GM12878 (cell line): ENCODE measurements around the gene LKAAEAR1. TPM values are rescaled to one million over a fixed set of nuclear protein-coding genes. Genes with fewer than 3 reads are reported as not detected.

Experiments
- BMI1 ChIP-seq: fragments of 450-650 bp; IDR thresholded peaks from 2 replicates; pipeline ENCODE4 v1.6.1; 2016; ENCODE audit warnings: mild to moderate bottlenecking, moderate library complexity, borderline replicate concordance
- CREB1 ChIP-seq: IDR thresholded peaks from 2 replicates; pipeline ENCODE4 v1.6.1; 2012; ENCODE audit warnings: low read depth, mild to moderate bottlenecking, inconsistent platforms
- KLF5 ChIP-seq: fragments of 450-650 bp; IDR thresholded peaks from 2 replicates; pipeline ENCODE4 v1.6.1; 2014; ENCODE audit warnings: mild to moderate bottlenecking; ENCODE audit not compliant: partially characterized antibody
- LARP7 ChIP-seq: fragments of 450-650 bp; IDR thresholded peaks from 2 replicates; pipeline ENCODE4 v1.6.1; 2017; ENCODE audit warnings: mild to moderate bottlenecking
- MYC ChIP-seq: IDR thresholded peaks from 2 replicates; pipeline ENCODE4 v1.6.1; 2011; ENCODE audit warnings: mild to moderate bottlenecking, low read length, moderate library complexity, inconsistent platforms; ENCODE audit not compliant: insufficient read depth, insufficient replicate concordance, insufficient read length, severe bottlenecking
- NR2F1 ChIP-seq: fragments of 450-650 bp; conservative IDR thresholded peaks from 2 replicates; pipeline ENCODE4 v1.6.1; 2017; ENCODE audit warnings: mild to moderate bottlenecking
- RB1 ChIP-seq: fragments of 450-650 bp; formaldehyde crosslinking; IDR thresholded peaks from 2 replicates; pipeline ENCODE4 v1.6.1; 2017; ENCODE audit warnings: mild to moderate bottlenecking, borderline replicate concordance
- RELA ChIP-seq: fragments of 450-650 bp; IDR thresholded peaks from 2 replicates; pipeline ENCODE4 v1.8.0; 2014; ENCODE audit warnings: borderline replicate concordance; ENCODE audit not compliant: partially characterized antibody
- SP1 ChIP-seq: IDR thresholded peaks from one replicate; pipeline ENCODE4 v1.6.1; 2011; ENCODE audit warnings: low read depth, low read length
- SREBF1 ChIP-seq: IDR thresholded peaks from 2 replicates; pipeline ENCODE4 v1.6.1; 2012; ENCODE audit warnings: mild to moderate bottlenecking, low read length
- STAT3 ChIP-seq: IDR thresholded peaks from 2 replicates; pipeline ENCODE4 v1.6.1; 2011; ENCODE audit warnings: low read depth, low read length, improper control_type of control experiment
- TARDBP ChIP-seq: IDR thresholded peaks from 2 replicates; pipeline ENCODE4 v1.6.1; 2016; ENCODE audit warnings: borderline replicate concordance
- TCF3 ChIP-seq: IDR thresholded peaks from 2 replicates; pipeline ENCODE4 v1.6.1; 2012; ENCODE audit warnings: low read depth, mild to moderate bottlenecking, low read length, borderline replicate concordance; ENCODE audit not compliant: insufficient read depth
- WRNIP1 ChIP-seq: IDR thresholded peaks from 2 replicates; pipeline ENCODE4 v1.6.1; 2011; ENCODE audit warnings: low read depth, low read length, improper control_type of control experiment, borderline replicate concordance
- ZNF207 ChIP-seq: fragments of 450-650 bp; IDR thresholded peaks from 2 replicates; pipeline ENCODE4 v1.6.1; 2014; ENCODE audit warnings: antibody characterized with exemption, mild to moderate bottlenecking, borderline replicate concordance
- polyA plus RNA-seq, 11 experiments: library from polyadenylated mRNA; depleted of rRNA in 4 of 11; unstranded in 6 of 11; stranded (reverse) in 5 of 11; fragments of >200 nt; fragmentation: Nextera tagmentation in 4 of 11; fragmentation: Illumina TruSeq in 1 of 11; extraction: Ambion mirVana in 4 of 11; extraction: Trizol in 1 of 11; gene quantifications; 1 replicate in 1 of 11; 2 replicates in 10 of 11; pipeline versions ENCODE4 v1.2.1 to v1.2.3, GENCODE V29; 2011 to 2016; ENCODE audit warnings: inconsistent platforms in 2 of 11, missing spikeins in 2 of 11, low read depth in 1 of 11
- total RNA-seq, 4 experiments: library from RNA; depleted of rRNA in 3 of 4; stranded (reverse); fragments of >200 nt in 3 of 4; fragmentation: Illumina TruSeq in 1 of 4; extraction: Trizol in 1 of 4; gene quantifications; 2 replicates each; pipeline versions ENCODE4 v1.2.1 to v1.2.3, GENCODE V29; 2013 to 2021
- TF ChIP-seq, protein P1 (sequence below): fragments of 450-650 bp; IDR thresholded peaks from 2 replicates; pipeline ENCODE4 v1.6.1; 2017; ENCODE audit warnings: mild to moderate bottlenecking, moderate library complexity
- TF ChIP-seq, protein P2 (sequence below): fragments of 150-350 bp; IDR thresholded peaks from 2 replicates; pipeline ENCODE4 v1.6.1; 2016; ENCODE audit warnings: low read depth, low read length
- TF ChIP-seq, protein P3 (sequence below): fragments of 450-650 bp; IDR thresholded peaks from 2 replicates; pipeline ENCODE4 v1.6.1; 2018; ENCODE audit warnings: mild to moderate bottlenecking, low read depth, moderate library complexity; ENCODE audit not compliant: partially characterized antibody
- TF ChIP-seq, protein P4 (sequence below): IDR thresholded peaks from 2 replicates; pipeline ENCODE4 v1.6.1; 2011; ENCODE audit warnings: low read depth, low read length, improper control_type of control experiment, borderline replicate concordance

LKAAEAR1 gene
- total and polyA plus RNA-seq, 10 of the 15 experiments (the other 5 are each of a cell fraction or from before 2014, with no cell fraction given), result not detected

DNA sequence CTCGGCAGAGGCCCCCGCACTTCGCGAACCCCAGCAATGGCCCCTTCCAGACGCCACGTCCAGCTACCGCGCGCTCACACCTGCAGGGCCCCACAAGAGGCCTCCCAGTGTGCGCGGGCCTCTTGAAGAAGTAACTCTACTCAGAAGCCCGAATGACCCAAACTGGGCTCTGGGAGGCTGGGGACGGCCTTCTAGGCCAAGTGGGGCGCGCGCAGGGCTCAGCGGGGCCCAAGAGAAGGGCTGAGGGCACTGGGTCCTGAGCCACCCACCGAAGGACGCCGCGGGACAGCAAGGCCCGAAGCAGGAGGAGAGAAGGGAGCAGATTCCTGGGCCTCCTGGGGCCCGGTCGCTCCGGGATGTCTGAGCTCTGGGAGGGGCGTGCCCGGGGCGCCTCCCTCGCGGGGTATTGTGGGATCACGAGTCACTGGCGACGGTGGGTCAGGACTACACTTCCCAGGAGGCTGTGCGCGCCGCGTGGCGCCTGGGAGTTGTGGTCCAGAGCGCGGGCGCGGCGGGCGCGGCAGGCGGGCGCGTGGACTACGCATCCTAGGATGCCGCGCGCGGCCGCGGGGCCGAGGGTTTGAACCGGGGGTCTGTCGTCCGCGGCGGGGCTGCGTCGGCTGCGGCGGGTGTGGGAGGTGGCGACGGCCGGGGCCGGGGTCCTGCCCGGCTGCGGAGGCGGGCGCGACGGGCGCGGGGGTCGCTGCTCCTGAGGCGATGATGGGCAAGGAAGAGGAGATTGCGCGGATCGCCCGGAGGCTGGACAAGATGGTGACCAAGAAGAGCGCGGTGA is 21.4 kb downstream of the LKAAEAR1 start, which contains the start of gene TCEA2 (continued):
- TF ChIP-seq, protein P1, sequence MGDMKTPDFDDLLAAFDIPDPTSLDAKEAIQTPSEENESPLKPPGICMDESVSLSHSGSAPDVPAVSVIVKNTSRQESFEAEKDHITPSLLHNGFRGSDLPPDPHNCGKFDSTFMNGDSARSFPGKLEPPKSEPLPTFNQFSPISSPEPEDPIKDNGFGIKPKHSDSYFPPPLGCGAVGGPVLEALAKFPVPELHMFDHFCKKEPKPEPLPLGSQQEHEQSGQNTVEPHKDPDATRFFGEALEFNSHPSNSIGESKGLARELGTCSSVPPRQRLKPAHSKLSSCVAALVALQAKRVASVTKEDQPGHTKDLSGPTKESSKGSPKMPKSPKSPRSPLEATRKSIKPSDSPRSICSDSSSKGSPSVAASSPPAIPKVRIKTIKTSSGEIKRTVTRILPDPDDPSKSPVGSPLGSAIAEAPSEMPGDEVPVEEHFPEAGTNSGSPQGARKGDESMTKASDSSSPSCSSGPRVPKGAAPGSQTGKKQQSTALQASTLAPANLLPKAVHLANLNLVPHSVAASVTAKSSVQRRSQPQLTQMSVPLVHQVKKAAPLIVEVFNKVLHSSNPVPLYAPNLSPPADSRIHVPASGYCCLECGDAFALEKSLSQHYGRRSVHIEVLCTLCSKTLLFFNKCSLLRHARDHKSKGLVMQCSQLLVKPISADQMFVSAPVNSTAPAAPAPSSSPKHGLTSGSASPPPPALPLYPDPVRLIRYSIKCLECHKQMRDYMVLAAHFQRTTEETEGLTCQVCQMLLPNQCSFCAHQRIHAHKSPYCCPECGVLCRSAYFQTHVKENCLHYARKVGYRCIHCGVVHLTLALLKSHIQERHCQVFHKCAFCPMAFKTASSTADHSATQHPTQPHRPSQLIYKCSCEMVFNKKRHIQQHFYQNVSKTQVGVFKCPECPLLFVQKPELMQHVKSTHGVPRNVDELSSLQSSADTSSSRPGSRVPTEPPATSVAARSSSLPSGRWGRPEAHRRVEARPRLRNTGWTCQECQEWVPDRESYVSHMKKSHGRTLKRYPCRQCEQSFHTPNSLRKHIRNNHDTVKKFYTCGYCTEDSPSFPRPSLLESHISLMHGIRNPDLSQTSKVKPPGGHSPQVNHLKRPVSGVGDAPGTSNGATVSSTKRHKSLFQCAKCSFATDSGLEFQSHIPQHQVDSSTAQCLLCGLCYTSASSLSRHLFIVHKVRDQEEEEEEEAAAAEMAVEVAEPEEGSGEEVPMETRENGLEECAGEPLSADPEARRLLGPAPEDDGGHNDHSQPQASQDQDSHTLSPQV, result no peak
- TF ChIP-seq WRNIP1 (no peak), TCF3 (0 out of 2 replicates have a peak, but pooled peaks have one; percentile 15), SREBF1 (peak; percentile 92), SP1 (peak; percentile 24), STAT3 (no peak), MYC (no peak), RB1 (no peak; the same call in none of the 2 replicates), LARP7 (peak; percentile 67), NR2F1 (peak; percentile 64; the same call in 1 of the 2 replicates), CREB1 (peak; percentile 84), TARDBP (peak; percentile 99), KLF5 (no peak), RELA (peak; percentile 91), BMI1 (no peak), ZNF207 (no peak; the same call in 1 of the 2 replicates)
- TF ChIP-seq, protein P2, sequence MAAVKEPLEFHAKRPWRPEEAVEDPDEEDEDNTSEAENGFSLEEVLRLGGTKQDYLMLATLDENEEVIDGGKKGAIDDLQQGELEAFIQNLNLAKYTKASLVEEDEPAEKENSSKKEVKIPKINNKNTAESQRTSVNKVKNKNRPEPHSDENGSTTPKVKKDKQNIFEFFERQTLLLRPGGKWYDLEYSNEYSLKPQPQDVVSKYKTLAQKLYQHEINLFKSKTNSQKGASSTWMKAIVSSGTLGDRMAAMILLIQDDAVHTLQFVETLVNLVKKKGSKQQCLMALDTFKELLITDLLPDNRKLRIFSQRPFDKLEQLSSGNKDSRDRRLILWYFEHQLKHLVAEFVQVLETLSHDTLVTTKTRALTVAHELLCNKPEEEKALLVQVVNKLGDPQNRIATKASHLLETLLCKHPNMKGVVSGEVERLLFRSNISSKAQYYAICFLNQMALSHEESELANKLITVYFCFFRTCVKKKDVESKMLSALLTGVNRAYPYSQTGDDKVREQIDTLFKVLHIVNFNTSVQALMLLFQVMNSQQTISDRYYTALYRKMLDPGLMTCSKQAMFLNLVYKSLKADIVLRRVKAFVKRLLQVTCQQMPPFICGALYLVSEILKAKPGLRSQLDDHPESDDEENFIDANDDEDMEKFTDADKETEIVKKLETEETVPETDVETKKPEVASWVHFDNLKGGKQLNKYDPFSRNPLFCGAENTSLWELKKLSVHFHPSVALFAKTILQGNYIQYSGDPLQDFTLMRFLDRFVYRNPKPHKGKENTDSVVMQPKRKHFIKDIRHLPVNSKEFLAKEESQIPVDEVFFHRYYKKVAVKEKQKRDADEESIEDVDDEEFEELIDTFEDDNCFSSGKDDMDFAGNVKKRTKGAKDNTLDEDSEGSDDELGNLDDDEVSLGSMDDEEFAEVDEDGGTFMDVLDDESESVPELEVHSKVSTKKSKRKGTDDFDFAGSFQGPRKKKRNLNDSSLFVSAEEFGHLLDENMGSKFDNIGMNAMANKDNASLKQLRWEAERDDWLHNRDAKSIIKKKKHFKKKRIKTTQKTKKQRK, result no peak
- TF ChIP-seq, protein P3, sequence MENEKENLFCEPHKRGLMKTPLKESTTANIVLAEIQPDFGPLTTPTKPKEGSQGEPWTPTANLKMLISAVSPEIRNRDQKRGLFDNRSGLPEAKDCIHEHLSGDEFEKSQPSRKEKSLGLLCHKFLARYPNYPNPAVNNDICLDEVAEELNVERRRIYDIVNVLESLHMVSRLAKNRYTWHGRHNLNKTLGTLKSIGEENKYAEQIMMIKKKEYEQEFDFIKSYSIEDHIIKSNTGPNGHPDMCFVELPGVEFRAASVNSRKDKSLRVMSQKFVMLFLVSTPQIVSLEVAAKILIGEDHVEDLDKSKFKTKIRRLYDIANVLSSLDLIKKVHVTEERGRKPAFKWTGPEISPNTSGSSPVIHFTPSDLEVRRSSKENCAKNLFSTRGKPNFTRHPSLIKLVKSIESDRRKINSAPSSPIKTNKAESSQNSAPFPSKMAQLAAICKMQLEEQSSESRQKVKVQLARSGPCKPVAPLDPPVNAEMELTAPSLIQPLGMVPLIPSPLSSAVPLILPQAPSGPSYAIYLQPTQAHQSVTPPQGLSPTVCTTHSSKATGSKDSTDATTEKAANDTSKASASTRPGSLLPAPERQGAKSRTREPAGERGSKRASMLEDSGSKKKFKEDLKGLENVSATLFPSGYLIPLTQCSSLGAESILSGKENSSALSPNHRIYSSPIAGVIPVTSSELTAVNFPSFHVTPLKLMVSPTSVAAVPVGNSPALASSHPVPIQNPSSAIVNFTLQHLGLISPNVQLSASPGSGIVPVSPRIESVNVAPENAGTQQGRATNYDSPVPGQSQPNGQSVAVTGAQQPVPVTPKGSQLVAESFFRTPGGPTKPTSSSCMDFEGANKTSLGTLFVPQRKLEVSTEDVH, result no peak
- TF ChIP-seq, protein P4, sequence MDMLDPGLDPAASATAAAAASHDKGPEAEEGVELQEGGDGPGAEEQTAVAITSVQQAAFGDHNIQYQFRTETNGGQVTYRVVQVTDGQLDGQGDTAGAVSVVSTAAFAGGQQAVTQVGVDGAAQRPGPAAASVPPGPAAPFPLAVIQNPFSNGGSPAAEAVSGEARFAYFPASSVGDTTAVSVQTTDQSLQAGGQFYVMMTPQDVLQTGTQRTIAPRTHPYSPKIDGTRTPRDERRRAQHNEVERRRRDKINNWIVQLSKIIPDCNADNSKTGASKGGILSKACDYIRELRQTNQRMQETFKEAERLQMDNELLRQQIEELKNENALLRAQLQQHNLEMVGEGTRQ, result no peak
